ENCODE results near the gene DENND2C. TPM values are rescaled to one million over a fixed set of nuclear protein-coding genes. Genes with fewer than 3 reads are reported as not detected.

Gene DENND2C
- total and polyA plus RNA-seq, 7 experiments from 2014 or later, result 0.27 to 1.6 (median 0.89) TPM

GRCh38 chr1:114545796-114546195 is 124.1 kb downstream of the DENND2C start:
- CTCF ChIA-PET, result no interaction called here
- no peaks in the 10 kb centered on the region for H3K27me3 Mint-ChIP-seq
- intact Hi-C loops (cut with micrococcal nuclease), result no loop called here

GRCh38 chr1:114545315-114545714 is 124.5 kb downstream of the DENND2C start:
- ATAC-seq, result no peak
- H3K4me3 ChIP-seq (ENCODE audit: low read length), result no peak overlapping the region
- no peaks in the 10 kb centered on the region for H3K27me3 Mint-ChIP-seq

More at GRCh38 chr1:114545796-114546195, 124.1 kb downstream of the DENND2C start:
- POLR2A ChIA-PET, result no interaction called here
- Histone ChIP-seq H3K27ac (ENCODE audit: low read depth, low read length) (no peak overlapping the region), H3K4me3 (ENCODE audit: low read length) (no peak overlapping the region), H3K4me1 (ENCODE audit: control insufficient read depth in 2 of 2, insufficient read depth in 2 of 2, low read length in 2 of 2) (no peaks in the 10 kb centered on the region), H3K9me3 (ENCODE audit: control insufficient read depth in 2 of 3, low read length in 3 of 3) (no peaks in the 10 kb centered on the region), H3K36me3 (ENCODE audit: control insufficient read depth in 2 of 3, insufficient read depth in 3 of 3, low read length in 3 of 3) (no peaks in the 10 kb centered on the region), H3K27me3 (ENCODE audit: control insufficient read depth in 2 of 2, insufficient read depth in 2 of 2, low read length in 2 of 2) (no peaks in the 10 kb centered on the region)
- Mint-ChIP-seq H3K27ac (no peak overlapping the region), H3K4me1 (no peaks in the 10 kb centered on the region), H3K4me3 (no peak overlapping the region), H3K9me3 (no peaks in the 10 kb centered on the region), H3K36me3 (peaks cover 0 to 6% (median 0%) of the 10 kb centered on the region in 5 donors)
- DNase-seq (no peak), ATAC-seq (no peak)

GRCh38 chr1:114540821-114541220 is 129.0 kb downstream of the DENND2C start:
- DNase-seq (no peak), ATAC-seq (no peak)
- H3K36me3 ChIP-seq (ENCODE audit: control insufficient read depth in 2 of 3, insufficient read depth in 3 of 3, low read length in 3 of 3), result no peaks in the 10 kb centered on the region
- no peak overlapping the region for H3K27ac ChIP-seq (ENCODE audit: low read depth, low read length)
- no peaks in the 10 kb centered on the region for H3K27me3 ChIP-seq (ENCODE audit: control insufficient read depth in 2 of 2, insufficient read depth in 2 of 2, low read length in 2 of 2)
- H3K4me1 ChIP-seq (ENCODE audit: control insufficient read depth in 2 of 2, insufficient read depth in 2 of 2, low read length in 2 of 2), result no peaks in the 10 kb centered on the region
- H3K36me3 Mint-ChIP-seq, result peaks cover 0 to 6% (median 0%) of the 10 kb centered on the region in 5 donors
- no peaks in the 10 kb centered on the region for H3K9me3 ChIP-seq (ENCODE audit: control insufficient read depth in 2 of 3, low read length in 3 of 3)
- ChIA-PET CTCF (no interaction called here), POLR2A (no interaction called here)
- H3K4me1 Mint-ChIP-seq, result no peaks in the 10 kb centered on the region
- no peaks in the 10 kb centered on the region for H3K9me3 Mint-ChIP-seq
- no peaks in the 10 kb centered on the region for H3K27me3 Mint-ChIP-seq
- H3K27ac Mint-ChIP-seq, result no peak overlapping the region
- no peak overlapping the region for H3K4me3 ChIP-seq (ENCODE audit: low read length)
- intact Hi-C loops (cut with micrococcal nuclease), result no loop called here
- no peak overlapping the region for H3K4me3 Mint-ChIP-seq

More at GRCh38 chr1:114545315-114545714, 124.5 kb downstream of the DENND2C start:
- POLR2A ChIA-PET, result no interaction called here
- H3K4me1 Mint-ChIP-seq, result no peaks in the 10 kb centered on the region
- H3K4me1 ChIP-seq (ENCODE audit: control insufficient read depth in 2 of 2, insufficient read depth in 2 of 2, low read length in 2 of 2), result no peaks in the 10 kb centered on the region
- CTCF ChIA-PET, result no interaction called here
- no peaks in the 10 kb centered on the region for H3K36me3 ChIP-seq (ENCODE audit: control insufficient read depth in 2 of 3, insufficient read depth in 3 of 3, low read length in 3 of 3)
- no peak overlapping the region for H3K27ac Mint-ChIP-seq
- no peaks in the 10 kb centered on the region for H3K27me3 ChIP-seq (ENCODE audit: control insufficient read depth in 2 of 2, insufficient read depth in 2 of 2, low read length in 2 of 2)
- DNase-seq, result no peak
- H3K4me3 Mint-ChIP-seq, result no peak overlapping the region
- H3K36me3 Mint-ChIP-seq, result peaks cover 0 to 6% (median 0%) of the 10 kb centered on the region in 5 donors
- H3K9me3 Mint-ChIP-seq, result no peaks in the 10 kb centered on the region
- no peaks in the 10 kb centered on the region for H3K9me3 ChIP-seq (ENCODE audit: control insufficient read depth in 2 of 3, low read length in 3 of 3)
- intact Hi-C loops (cut with micrococcal nuclease), result no loop called here
- H3K27ac ChIP-seq (ENCODE audit: low read depth, low read length), result no peak overlapping the region

- Histone ChIP-seq H3K4me1 (ENCODE audit: control insufficient read depth in 2 of 2, insufficient read depth in 2 of 2, low read length in 2 of 2) (no peaks in the 10 kb centered on the region), H3K27me3 (ENCODE audit: control insufficient read depth in 2 of 2, insufficient read depth in 2 of 2, low read length in 2 of 2) (no peaks in the 10 kb centered on the region), H3K9me3 (ENCODE audit: control insufficient read depth in 2 of 3, low read length in 3 of 3) (no peaks in the 10 kb centered on the region), H3K27ac (ENCODE audit: low read depth, low read length) (no peak overlapping the region), H3K36me3 (ENCODE audit: control insufficient read depth in 2 of 3, insufficient read depth in 3 of 3, low read length in 3 of 3) (no peaks in the 10 kb centered on the region), H3K4me3 (ENCODE audit: low read length) (no peak overlapping the region)
- no peak overlapping the region for H3K27ac Mint-ChIP-seq
- DNase-seq (no peak), ATAC-seq (no peak)
- POLR2A ChIA-PET, result no interaction called here
- no peaks in the 10 kb centered on the region for H3K9me3 Mint-ChIP-seq
- H3K4me1 Mint-ChIP-seq, result no peaks in the 10 kb centered on the region
- intact Hi-C loops (cut with micrococcal nuclease), result no loop called here
- peaks cover 0 to 6% (median 0%) of the 10 kb centered on the region in 5 donors for H3K36me3 Mint-ChIP-seq
- CTCF ChIA-PET, result no interaction called here
- H3K4me3 Mint-ChIP-seq, result no peak overlapping the region
- H3K27me3 Mint-ChIP-seq, result no peaks in the 10 kb centered on the region
These were observed 129.6 kb downstream of the DENND2C start for GRCh38 chr1:114540272-114540671.

GRCh38 chr1:114536043-114536442 is 133.8 kb downstream of the DENND2C start:
- H3K9me3 Mint-ChIP-seq, result no peaks in the 10 kb centered on the region
- DNase-seq, result no peak
- no peak overlapping the region for H3K27ac Mint-ChIP-seq
- H3K36me3 Mint-ChIP-seq, result no peaks in the 10 kb centered on the region
- intact Hi-C loops (cut with micrococcal nuclease), result no loop called here
- H3K4me3 Mint-ChIP-seq, result no peak overlapping the region
- POLR2A ChIA-PET, result no interaction called here
- Histone ChIP-seq H3K36me3 (ENCODE audit: control insufficient read depth in 2 of 3, insufficient read depth in 3 of 3, low read length in 3 of 3) (no peaks in the 10 kb centered on the region), H3K27ac (ENCODE audit: low read depth, low read length) (no peak overlapping the region), H3K9me3 (ENCODE audit: control insufficient read depth in 2 of 3, low read length in 3 of 3) (no peaks in the 10 kb centered on the region), H3K4me3 (ENCODE audit: low read length) (no peak overlapping the region), H3K4me1 (ENCODE audit: control insufficient read depth in 2 of 2, insufficient read depth in 2 of 2, low read length in 2 of 2) (no peaks in the 10 kb centered on the region), H3K27me3 (ENCODE audit: control insufficient read depth in 2 of 2, insufficient read depth in 2 of 2, low read length in 2 of 2) (no peaks in the 10 kb centered on the region)
- no peak for ATAC-seq
- no peaks in the 10 kb centered on the region for H3K4me1 Mint-ChIP-seq
- no peaks in the 10 kb centered on the region for H3K27me3 Mint-ChIP-seq
- CTCF ChIA-PET, result no interaction called here

- Histone ChIP-seq H3K27me3 (ENCODE audit: control insufficient read depth in 2 of 2, insufficient read depth in 2 of 2, low read length in 2 of 2) (no peaks in the 10 kb centered on the region), H3K9me3 (ENCODE audit: control insufficient read depth in 2 of 3, low read length in 3 of 3) (no peaks in the 10 kb centered on the region), H3K36me3 (ENCODE audit: control insufficient read depth in 2 of 3, insufficient read depth in 3 of 3, low read length in 3 of 3) (no peaks in the 10 kb centered on the region), H3K27ac (ENCODE audit: low read depth, low read length) (no peak overlapping the region), H3K4me1 (ENCODE audit: control insufficient read depth in 2 of 2, insufficient read depth in 2 of 2, low read length in 2 of 2) (no peaks in the 10 kb centered on the region), H3K4me3 (ENCODE audit: low read length) (no peak overlapping the region)
- no peak for DNase-seq
- no peak overlapping the region for H3K4me3 Mint-ChIP-seq
- ChIA-PET POLR2A (no interaction called here), CTCF (no interaction called here)
- H3K4me1 Mint-ChIP-seq, result no peaks in the 10 kb centered on the region
- no peaks in the 10 kb centered on the region for H3K27me3 Mint-ChIP-seq
- intact Hi-C loops (cut with micrococcal nuclease), result no loop called here
- no peaks in the 10 kb centered on the region for H3K36me3 Mint-ChIP-seq
- ATAC-seq, result no peak
- no peak overlapping the region for H3K27ac Mint-ChIP-seq
- no peaks in the 10 kb centered on the region for H3K9me3 Mint-ChIP-seq
These were observed 134.4 kb downstream of the DENND2C start for GRCh38 chr1:114535401-114535800.
